ENCODE results near the gene CORO2A.

The CORO2A gene

GRCh38 chr9:98227883-98228282 lies 35.4 kb upstream of the CORO2A start:
- no peak overlapping the region for H3K27ac ChIP-seq (ENCODE audit: low read depth, low read length)
- no peaks in the 10 kb centered on the region for H3F3A ChIP-seq (ENCODE audit: control insufficient read depth, insufficient read depth)
- H3K4me2 ChIP-seq (ENCODE audit: low read length), result no peak overlapping the region
- H3K79me2 ChIP-seq (ENCODE audit: control insufficient read depth, low read length), result no peaks in the 10 kb centered on the region
- no peaks in the 10 kb centered on the region for H4K20me1 ChIP-seq (ENCODE audit: control insufficient read depth, insufficient read depth, low read depth, low read length)
- H3K9me3 ChIP-seq (ENCODE audit: control insufficient read depth, insufficient read depth, low read length), result no peaks in the 10 kb centered on the region
- no peak for TF ChIP-seq CTCF (IDR thresholded peaks at IDR 0.05; ENCODE audit: low read depth, low read length, poor library complexity, severe bottlenecking)
- TF ChIP-seq EZH2phosphoT487 (IDR thresholded peaks at IDR 0.05; ENCODE audit: borderline replicate concordance, low read length), result no peak
- H3K36me3 ChIP-seq (ENCODE audit: control insufficient read depth, low read length), result no peaks in the 10 kb centered on the region
- no peak overlapping the region for H3K4me3 ChIP-seq (ENCODE audit: low read length)
- H3K27me3 ChIP-seq (ENCODE audit: control insufficient read depth, low read length), result no peaks in the 10 kb centered on the region
- no peaks in the 10 kb centered on the region for H3K4me1 ChIP-seq (ENCODE audit: control insufficient read depth, low read length)
- no peaks in the 10 kb centered on the region for H3K9me2 ChIP-seq (replicated peaks; ENCODE audit: control insufficient read depth, low read length)

- TF ChIP-seq EZH2phosphoT487 (IDR thresholded peaks at IDR 0.05; ENCODE audit: borderline replicate concordance, low read length) (no peak), CTCF (IDR thresholded peaks at IDR 0.05; ENCODE audit: low read depth, low read length, poor library complexity, severe bottlenecking) (no peak)
- H3K9me3 ChIP-seq (ENCODE audit: control insufficient read depth, insufficient read depth, low read length), result no peaks in the 10 kb centered on the region
- H3K4me1 ChIP-seq (ENCODE audit: control insufficient read depth, low read length), result no peaks in the 10 kb centered on the region
- no peaks in the 10 kb centered on the region for H3F3A ChIP-seq (ENCODE audit: control insufficient read depth, insufficient read depth)
- H3K79me2 ChIP-seq (ENCODE audit: control insufficient read depth, low read length), result no peaks in the 10 kb centered on the region
- no peaks in the 10 kb centered on the region for H4K20me1 ChIP-seq (ENCODE audit: control insufficient read depth, insufficient read depth, low read depth, low read length)
- no peak overlapping the region for H3K4me2 ChIP-seq (ENCODE audit: low read length)
- H3K4me3 ChIP-seq (ENCODE audit: low read length), result no peak overlapping the region
- no peaks in the 10 kb centered on the region for H3K27me3 ChIP-seq (ENCODE audit: control insufficient read depth, low read length)
- H3K9me2 ChIP-seq (replicated peaks; ENCODE audit: control insufficient read depth, low read length), result no peaks in the 10 kb centered on the region
- H3K36me3 ChIP-seq (ENCODE audit: control insufficient read depth, low read length), result no peaks in the 10 kb centered on the region
- no peak overlapping the region for H3K27ac ChIP-seq (ENCODE audit: low read depth, low read length)
Observed at GRCh38 chr9:98226957-98227356, 34.5 kb upstream of the CORO2A start.

GRCh38 chr9:98226516-98226915 lies 34.1 kb upstream of the CORO2A start:
- Histone ChIP-seq H3K4me3 (ENCODE audit: low read length) (no peak overlapping the region), H3K27ac (ENCODE audit: low read depth, low read length) (no peak overlapping the region), H3K36me3 (ENCODE audit: control insufficient read depth, low read length) (no peaks in the 10 kb centered on the region), H4K20me1 (ENCODE audit: control insufficient read depth, insufficient read depth, low read depth, low read length) (no peaks in the 10 kb centered on the region), H3F3A (ENCODE audit: control insufficient read depth, insufficient read depth) (no peaks in the 10 kb centered on the region), H3K27me3 (ENCODE audit: control insufficient read depth, low read length) (no peaks in the 10 kb centered on the region), H3K79me2 (ENCODE audit: control insufficient read depth, low read length) (no peaks in the 10 kb centered on the region), H3K4me1 (ENCODE audit: control insufficient read depth, low read length) (no peaks in the 10 kb centered on the region), H3K9me3 (ENCODE audit: control insufficient read depth, insufficient read depth, low read length) (no peaks in the 10 kb centered on the region), H3K9me2 (replicated peaks; ENCODE audit: control insufficient read depth, low read length) (no peaks in the 10 kb centered on the region), H3K4me2 (ENCODE audit: low read length) (no peak overlapping the region)
- no peak for TF ChIP-seq EZH2phosphoT487 (IDR thresholded peaks at IDR 0.05; ENCODE audit: borderline replicate concordance, low read length)
- TF ChIP-seq CTCF (IDR thresholded peaks at IDR 0.05; ENCODE audit: low read depth, low read length, poor library complexity, severe bottlenecking), result no peak

GRCh38 chr9:98225015-98225442 lies 32.6 kb upstream of the CORO2A start:
- Histone ChIP-seq H3K4me3 (ENCODE audit: low read length) (no peak overlapping the region), H3K9me3 (ENCODE audit: control insufficient read depth, insufficient read depth, low read length) (no peaks in the 10 kb centered on the region), H3K36me3 (ENCODE audit: control insufficient read depth, low read length) (no peaks in the 10 kb centered on the region), H3K4me2 (ENCODE audit: low read length) (no peak overlapping the region), H3K79me2 (ENCODE audit: control insufficient read depth, low read length) (no peaks in the 10 kb centered on the region), H3K9me2 (replicated peaks; ENCODE audit: control insufficient read depth, low read length) (no peaks in the 10 kb centered on the region), H3K27ac (ENCODE audit: low read depth, low read length) (no peak overlapping the region), H4K20me1 (ENCODE audit: control insufficient read depth, insufficient read depth, low read depth, low read length) (no peaks in the 10 kb centered on the region), H3F3A (ENCODE audit: control insufficient read depth, insufficient read depth) (no peaks in the 10 kb centered on the region), H3K4me1 (ENCODE audit: control insufficient read depth, low read length) (no peaks in the 10 kb centered on the region), H3K27me3 (ENCODE audit: control insufficient read depth, low read length) (no peaks in the 10 kb centered on the region)
- TF ChIP-seq EZH2phosphoT487 (IDR thresholded peaks at IDR 0.05; ENCODE audit: borderline replicate concordance, low read length) (no peak), CTCF (IDR thresholded peaks at IDR 0.05; ENCODE audit: low read depth, low read length, poor library complexity, severe bottlenecking) (no peak)
